Thyroid gland (tissue), 4 donors: ENCODE data around the gene ACBD4.

Experiments
- POLR2A ChIP-seq, 2 donors: fragments of 450-650 bp; IDR thresholded peaks; one replicate each; pipeline ENCODE4 v1.6.1; 2017; ENCODE audit warnings: antibody characterized with exemption in 2 of 2, mild to moderate bottlenecking in 2 of 2, moderate library complexity in 1 of 2
- TF ChIP-seq, protein P1 (sequence below), 6 experiments: fragments of 200-600 bp in 3 of 6; fragments of 450-650 bp in 3 of 6; sonication (generic) in 3 of 6; IDR thresholded peaks; one replicate each; pipeline ENCODE4 v1.5.1; 2016 to 2019; ENCODE audit warnings: antibody characterized with exemption in 6 of 6, mild to moderate bottlenecking in 2 of 6, inconsistent platforms in 1 of 6, moderate library complexity in 1 of 6

- TF ChIP-seq, protein P1, sequence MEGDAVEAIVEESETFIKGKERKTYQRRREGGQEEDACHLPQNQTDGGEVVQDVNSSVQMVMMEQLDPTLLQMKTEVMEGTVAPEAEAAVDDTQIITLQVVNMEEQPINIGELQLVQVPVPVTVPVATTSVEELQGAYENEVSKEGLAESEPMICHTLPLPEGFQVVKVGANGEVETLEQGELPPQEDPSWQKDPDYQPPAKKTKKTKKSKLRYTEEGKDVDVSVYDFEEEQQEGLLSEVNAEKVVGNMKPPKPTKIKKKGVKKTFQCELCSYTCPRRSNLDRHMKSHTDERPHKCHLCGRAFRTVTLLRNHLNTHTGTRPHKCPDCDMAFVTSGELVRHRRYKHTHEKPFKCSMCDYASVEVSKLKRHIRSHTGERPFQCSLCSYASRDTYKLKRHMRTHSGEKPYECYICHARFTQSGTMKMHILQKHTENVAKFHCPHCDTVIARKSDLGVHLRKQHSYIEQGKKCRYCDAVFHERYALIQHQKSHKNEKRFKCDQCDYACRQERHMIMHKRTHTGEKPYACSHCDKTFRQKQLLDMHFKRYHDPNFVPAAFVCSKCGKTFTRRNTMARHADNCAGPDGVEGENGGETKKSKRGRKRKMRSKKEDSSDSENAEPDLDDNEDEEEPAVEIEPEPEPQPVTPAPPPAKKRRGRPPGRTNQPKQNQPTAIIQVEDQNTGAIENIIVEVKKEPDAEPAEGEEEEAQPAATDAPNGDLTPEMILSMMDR (IDR thresholded peaks at IDR 0.05): no peak
- TF ChIP-seq POLR2A (IDR thresholded peaks at IDR 0.05): no peak
These were observed 48.5 kb upstream of the ACBD4 start for GRCh38 chr17:45086865-45087503.
